Measurements from ENCODE around the gene PAK5. TPM values are rescaled to one million over a fixed set of nuclear protein-coding genes. Genes with fewer than 3 reads are reported as not detected.

Gene PAK5
- total and polyA plus RNA-seq, 9 of the 15 experiments (the other 6 are each of a cell fraction or from before 2014, with no cell fraction given): not detected

DNA sequence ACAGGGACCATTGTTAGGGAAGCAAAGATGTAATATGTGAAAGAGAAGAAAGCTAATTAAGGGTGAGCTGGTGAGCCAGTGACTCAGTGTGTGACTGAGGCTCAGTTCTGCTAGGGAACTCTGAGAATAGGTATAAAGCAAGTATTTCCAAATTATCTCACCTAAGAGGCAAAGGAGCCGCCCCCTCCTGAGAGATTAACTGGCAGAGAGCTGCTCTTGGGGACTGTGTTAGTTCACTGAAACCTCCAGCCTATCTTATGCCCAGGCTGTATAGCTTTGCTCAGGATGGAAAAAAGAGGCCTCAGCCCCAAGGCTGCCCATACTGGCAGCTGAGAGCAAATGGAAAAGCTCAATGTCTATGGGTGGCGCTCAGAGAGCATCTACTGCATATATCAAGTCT, 152.0 kb downstream of the PAK5 start:
- Histone ChIP-seq H3K9me1 (ENCODE audit: control insufficient read depth, insufficient read depth, low read length) (no peaks in the 10 kb centered on the region), H3K36me3 (ENCODE audit: control insufficient read depth, insufficient read depth, low read length) (no peaks in the 10 kb centered on the region), H3K27me3 (ENCODE audit: control insufficient read depth in 2 of 2, insufficient read depth in 2 of 2, low read length in 2 of 2) (no peaks in the 10 kb centered on the region), H3K79me2 (ENCODE audit: control insufficient read depth, insufficient read depth, low read length) (no peaks in the 10 kb centered on the region), H3K4me1 (replicated peaks in 1 of 2; ENCODE audit: control insufficient read depth in 2 of 2, insufficient read depth in 2 of 2, low read length in 2 of 2) (no peaks in the 10 kb centered on the region), H3K9ac (ENCODE audit: insufficient read depth in 1 of 2, low read depth in 2 of 2, low read length in 2 of 2) (no peak overlapping the region), H2AFZ (ENCODE audit: low read depth, low read length) (no peak overlapping the region), H4K20me1 (replicated peaks; ENCODE audit: control insufficient read depth, insufficient read depth, low read length) (no peaks in the 10 kb centered on the region), H3K4me3 (no peak overlapping the region), H3K4me2 (ENCODE audit: insufficient read depth, low read length) (no peak overlapping the region), H3K27ac (ENCODE audit: extremely low read depth, low read depth, low read length) (no peak overlapping the region), H3K9me3 (replicated peaks; ENCODE audit: control insufficient read depth, insufficient read depth, low read depth, low read length) (no peaks in the 10 kb centered on the region)
- no peak for DNase-seq (ENCODE audit: extremely low read depth in 1 of 4, low spot score in 3 of 4)
- BruUV-seq (replicated peaks): no TSS peak
- FAIRE-seq: no peak
- POLR2A ChIA-PET: no interaction called here
- 0% methylated on average over 2 of the region's 2 CpGs for WGBS (ENCODE audit: insufficient coverage, low coverage, missing lambda C conversion rate)
- no peak for ATAC-seq
- in situ Hi-C loops (cut with MboI): no loop called here
- no peak for TF ChIP-seq ZKSCAN3 (CRISPR knock-in tag; IDR thresholded peaks at IDR 0.05)
- TF ChIP-seq DIDO1 (tag; IDR thresholded peaks at IDR 0.05; ENCODE audit: low read depth): no peak
- TF ChIP-seq, protein P1, sequence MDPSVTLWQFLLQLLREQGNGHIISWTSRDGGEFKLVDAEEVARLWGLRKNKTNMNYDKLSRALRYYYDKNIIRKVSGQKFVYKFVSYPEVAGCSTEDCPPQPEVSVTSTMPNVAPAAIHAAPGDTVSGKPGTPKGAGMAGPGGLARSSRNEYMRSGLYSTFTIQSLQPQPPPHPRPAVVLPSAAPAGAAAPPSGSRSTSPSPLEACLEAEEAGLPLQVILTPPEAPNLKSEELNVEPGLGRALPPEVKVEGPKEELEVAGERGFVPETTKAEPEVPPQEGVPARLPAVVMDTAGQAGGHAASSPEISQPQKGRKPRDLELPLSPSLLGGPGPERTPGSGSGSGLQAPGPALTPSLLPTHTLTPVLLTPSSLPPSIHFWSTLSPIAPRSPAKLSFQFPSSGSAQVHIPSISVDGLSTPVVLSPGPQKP (CRISPR knock-in tag; IDR thresholded peaks at IDR 0.05): no peak
- no peak for TF ChIP-seq MCM2 (IDR thresholded peaks at IDR 0.05; ENCODE audit: low read depth)
- no peak for TF ChIP-seq ZBTB1 (CRISPR knock-in tag; IDR thresholded peaks at IDR 0.05; ENCODE audit: borderline replicate concordance, low read depth)
- TF ChIP-seq DACH1 (IDR thresholded peaks at IDR 0.05; ENCODE audit: partially characterized antibody): no peak
- intact Hi-C loops (cut with micrococcal nuclease): no loop called here
- CTCF ChIA-PET (ENCODE audit: low intra/inter-chr PET ratio): no interaction called here

DNA sequence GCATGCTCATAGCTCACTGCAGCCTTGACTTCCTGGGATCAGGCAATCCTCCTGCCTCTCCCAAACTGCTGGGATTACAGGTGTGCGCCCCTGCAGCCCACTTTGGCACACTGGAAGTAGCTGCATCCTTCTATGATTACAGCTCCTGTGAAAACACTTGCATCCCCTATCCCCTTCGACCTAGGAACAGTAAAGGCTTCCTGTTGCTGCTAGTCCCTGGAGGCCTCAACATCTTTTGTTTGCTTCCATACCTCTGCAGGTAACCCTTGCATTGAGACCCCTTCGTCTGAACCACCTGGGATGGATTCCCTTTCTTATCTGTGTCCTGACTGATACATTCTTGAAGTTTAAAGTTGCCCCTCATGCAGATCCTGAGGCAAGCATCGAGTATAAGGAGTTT, 152.4 kb downstream of the PAK5 start:
- in situ Hi-C loops (cut with MboI) (no loop called here), intact Hi-C loops (cut with micrococcal nuclease) (no loop called here)
- FAIRE-seq (no peak), ATAC-seq (no peak), DNase-seq (ENCODE audit: extremely low read depth in 1 of 4, low spot score in 3 of 4) (no peak)
- no peaks in the 10 kb centered on the region for H3K27me3 ChIP-seq (ENCODE audit: control insufficient read depth in 2 of 2, insufficient read depth in 2 of 2, low read length in 2 of 2)
- 0% methylated on average over 3 of the region's 4 CpGs for WGBS (ENCODE audit: insufficient coverage, low coverage, missing lambda C conversion rate)
- H3K9ac ChIP-seq (ENCODE audit: insufficient read depth in 1 of 2, low read depth in 2 of 2, low read length in 2 of 2): no peak overlapping the region
- H3K4me2 ChIP-seq (ENCODE audit: insufficient read depth, low read length): no peak overlapping the region
- no peak overlapping the region for H2AFZ ChIP-seq (ENCODE audit: low read depth, low read length)
- POLR2A ChIA-PET: no interaction called here
- no TSS peak for BruUV-seq (replicated peaks)
- CTCF ChIA-PET (ENCODE audit: low intra/inter-chr PET ratio): no interaction called here
- H3K27ac ChIP-seq (ENCODE audit: extremely low read depth, low read depth, low read length): no peak overlapping the region
- no peaks in the 10 kb centered on the region for H3K9me3 ChIP-seq (replicated peaks; ENCODE audit: control insufficient read depth, insufficient read depth, low read depth, low read length)
- no peaks in the 10 kb centered on the region for H3K36me3 ChIP-seq (ENCODE audit: control insufficient read depth, insufficient read depth, low read length)
- no peak overlapping the region for H3K4me3 ChIP-seq
- H4K20me1 ChIP-seq (replicated peaks; ENCODE audit: control insufficient read depth, insufficient read depth, low read length): no peaks in the 10 kb centered on the region
- H3K4me1 ChIP-seq (replicated peaks in 1 of 2; ENCODE audit: control insufficient read depth in 2 of 2, insufficient read depth in 2 of 2, low read length in 2 of 2): no peaks in the 10 kb centered on the region
- no peaks in the 10 kb centered on the region for H3K79me2 ChIP-seq (ENCODE audit: control insufficient read depth, insufficient read depth, low read length)
- H3K9me1 ChIP-seq (ENCODE audit: control insufficient read depth, insufficient read depth, low read length): no peaks in the 10 kb centered on the region
- no peak for TF ChIP-seq RUNX1 (IDR thresholded peaks at IDR 0.05; ENCODE audit: low read depth)
- TF ChIP-seq ZNF311 (CRISPR knock-in tag; IDR thresholded peaks at IDR 0.05): no peak
- no peak for TF ChIP-seq PTRF (tag; IDR thresholded peaks at IDR 0.05)
- no peak for TF ChIP-seq HDAC6 (IDR thresholded peaks at IDR 0.05; ENCODE audit: low read depth, low read length)
- no peak for TF ChIP-seq XRCC4 (IDR thresholded peaks at IDR 0.05; ENCODE audit: extremely low read depth, insufficient read depth, insufficient read length)
- no peak for TF ChIP-seq NFIX (CRISPR knock-in tag; IDR thresholded peaks at IDR 0.05; ENCODE audit: low read depth)
- no peak for TF ChIP-seq CBFB (CRISPR knock-in tag; IDR thresholded peaks at IDR 0.05)
- TF ChIP-seq POU5F1 (IDR thresholded peaks at IDR 0.05; ENCODE audit: borderline replicate concordance, low read depth, low read length, partially characterized antibody): no peak
- no peak for TF ChIP-seq ZKSCAN3 (CRISPR knock-in tag; IDR thresholded peaks at IDR 0.05)
- TF ChIP-seq, protein P2, sequence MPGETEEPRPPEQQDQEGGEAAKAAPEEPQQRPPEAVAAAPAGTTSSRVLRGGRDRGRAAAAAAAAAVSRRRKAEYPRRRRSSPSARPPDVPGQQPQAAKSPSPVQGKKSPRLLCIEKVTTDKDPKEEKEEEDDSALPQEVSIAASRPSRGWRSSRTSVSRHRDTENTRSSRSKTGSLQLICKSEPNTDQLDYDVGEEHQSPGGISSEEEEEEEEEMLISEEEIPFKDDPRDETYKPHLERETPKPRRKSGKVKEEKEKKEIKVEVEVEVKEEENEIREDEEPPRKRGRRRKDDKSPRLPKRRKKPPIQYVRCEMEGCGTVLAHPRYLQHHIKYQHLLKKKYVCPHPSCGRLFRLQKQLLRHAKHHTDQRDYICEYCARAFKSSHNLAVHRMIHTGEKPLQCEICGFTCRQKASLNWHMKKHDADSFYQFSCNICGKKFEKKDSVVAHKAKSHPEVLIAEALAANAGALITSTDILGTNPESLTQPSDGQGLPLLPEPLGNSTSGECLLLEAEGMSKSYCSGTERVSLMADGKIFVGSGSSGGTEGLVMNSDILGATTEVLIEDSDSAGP (CRISPR knock-in tag; IDR thresholded peaks at IDR 0.05): no peak
- TF ChIP-seq ZNF133 (CRISPR knock-in tag; IDR thresholded peaks at IDR 0.05): no peak
- TF ChIP-seq ZNF3 (CRISPR knock-in tag; IDR thresholded peaks at IDR 0.05): no peak
